Measurements from ENCODE around the gene AHNAK2.

GRCh38 chr14:104986487-104987164 lies 8.5 kb upstream of the AHNAK2 start:
- TF ChIP-seq, protein P1, sequence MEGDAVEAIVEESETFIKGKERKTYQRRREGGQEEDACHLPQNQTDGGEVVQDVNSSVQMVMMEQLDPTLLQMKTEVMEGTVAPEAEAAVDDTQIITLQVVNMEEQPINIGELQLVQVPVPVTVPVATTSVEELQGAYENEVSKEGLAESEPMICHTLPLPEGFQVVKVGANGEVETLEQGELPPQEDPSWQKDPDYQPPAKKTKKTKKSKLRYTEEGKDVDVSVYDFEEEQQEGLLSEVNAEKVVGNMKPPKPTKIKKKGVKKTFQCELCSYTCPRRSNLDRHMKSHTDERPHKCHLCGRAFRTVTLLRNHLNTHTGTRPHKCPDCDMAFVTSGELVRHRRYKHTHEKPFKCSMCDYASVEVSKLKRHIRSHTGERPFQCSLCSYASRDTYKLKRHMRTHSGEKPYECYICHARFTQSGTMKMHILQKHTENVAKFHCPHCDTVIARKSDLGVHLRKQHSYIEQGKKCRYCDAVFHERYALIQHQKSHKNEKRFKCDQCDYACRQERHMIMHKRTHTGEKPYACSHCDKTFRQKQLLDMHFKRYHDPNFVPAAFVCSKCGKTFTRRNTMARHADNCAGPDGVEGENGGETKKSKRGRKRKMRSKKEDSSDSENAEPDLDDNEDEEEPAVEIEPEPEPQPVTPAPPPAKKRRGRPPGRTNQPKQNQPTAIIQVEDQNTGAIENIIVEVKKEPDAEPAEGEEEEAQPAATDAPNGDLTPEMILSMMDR (tag by site-specific recombination; IDR thresholded peaks at IDR 0.05): no peak
- TF ChIP-seq ZNF121 (tag by site-specific recombination; IDR thresholded peaks at IDR 0.05): no peak
- no peak for TF ChIP-seq ZFP41 (tag by site-specific recombination; IDR thresholded peaks at IDR 0.05; ENCODE audit: borderline replicate concordance)
- no peak for TF ChIP-seq TSHZ1 (tag by site-specific recombination; IDR thresholded peaks at IDR 0.05; ENCODE audit: borderline replicate concordance)
- no peak for TF ChIP-seq ZNF274 (IDR thresholded peaks at IDR 0.05; ENCODE audit: low read length)
- no peak for TF ChIP-seq ZNF274 (tag by site-specific recombination; IDR thresholded peaks at IDR 0.05; ENCODE audit: borderline replicate concordance)
- no peak for TF ChIP-seq ZNF214 (tag by site-specific recombination; IDR thresholded peaks at IDR 0.05; ENCODE audit: borderline replicate concordance)
- TF ChIP-seq ZNF529 (tag by site-specific recombination; IDR thresholded peaks at IDR 0.05; ENCODE audit: insufficient replicate concordance): no peak
- TF ChIP-seq GFI1B (tag by site-specific recombination; IDR thresholded peaks at IDR 0.05): no peak

Measured in HEK293 (cell line).